ENCODE data around the gene TMBIM4.

GRCh38 chr12:66090157-66090556 is 79.6 kb downstream of the TMBIM4 start:
- TF ChIP-seq CTCF (IDR thresholded peaks at IDR 0.05; ENCODE audit: low read depth, low read length) (no peak), EZH2phosphoT487 (IDR thresholded peaks at IDR 0.05; ENCODE audit: low read depth) (no peak)
